Activated CD4-positive, alpha-beta T cell treated with anti-CD3 and anti-CD28 coated beads, Interleukin-2, amount 10 ng/mL, durations not matched to agents 7 days and 5 days (primary cell): ENCODE measurements around the gene GAST. TPM values are rescaled to one million over a fixed set of nuclear protein-coding genes. Genes with fewer than 3 reads are reported as not detected.
"Not testable (repeated sequence)": the region's sequence is repeated elsewhere in the genome, so short reads cannot be mapped to it uniquely, and the experiment has no call there.

Source experiments
- CTCF ChIA-PET: fragments of 350-600 bp; sonication (Branson Sonifier 250); formaldehyde crosslinking; loops from one replicate; lab custom pipeline; 2021; ENCODE audit warnings: antibody characterized with exemption; lab: Charles Lee
- POLR2A ChIA-PET: fragments of 350-600 bp; sonication (Branson Sonifier 250); formaldehyde crosslinking; loops from one replicate; lab custom pipeline; 2021; ENCODE audit warnings: antibody characterized with exemption; lab: Charles Lee
- DNase-seq: peaks from one replicate; pipeline ENCODE4 v3.0.0-alpha.2; 2020
- H3K27ac Mint-ChIP-seq: one replicate; pipeline ENCODE4 v1.8.0; 2021; ENCODE audit warnings: mild to moderate bottlenecking, moderate library complexity, mixed read lengths
- H3K27me3 Mint-ChIP-seq: one replicate; pipeline ENCODE4 v1.8.0; 2021; ENCODE audit warnings: mixed read lengths
- H3K36me3 Mint-ChIP-seq: one replicate; pipeline ENCODE4 v1.8.0; 2021; ENCODE audit warnings: low read depth, mixed read lengths
- H3K4me1 Mint-ChIP-seq: one replicate; pipeline ENCODE4 v1.8.0; 2021; ENCODE audit warnings: mixed read lengths
- H3K4me3 Mint-ChIP-seq: one replicate; pipeline ENCODE4 v1.8.0; 2021; ENCODE audit warnings: mild to moderate bottlenecking, moderate library complexity, mixed read lengths
- H3K9me3 Mint-ChIP-seq: one replicate; pipeline ENCODE4 v1.8.0; 2021; ENCODE audit warnings: mixed read lengths
- total RNA-seq, 2 experiments: library from RNA; stranded (reverse); gene quantifications; one replicate each; pipeline ENCODE4 v1.2.3, GENCODE V29; 2021

Gene GAST
- total RNA-seq, 2 experiments from 2014 or later, result not detected

DNA sequence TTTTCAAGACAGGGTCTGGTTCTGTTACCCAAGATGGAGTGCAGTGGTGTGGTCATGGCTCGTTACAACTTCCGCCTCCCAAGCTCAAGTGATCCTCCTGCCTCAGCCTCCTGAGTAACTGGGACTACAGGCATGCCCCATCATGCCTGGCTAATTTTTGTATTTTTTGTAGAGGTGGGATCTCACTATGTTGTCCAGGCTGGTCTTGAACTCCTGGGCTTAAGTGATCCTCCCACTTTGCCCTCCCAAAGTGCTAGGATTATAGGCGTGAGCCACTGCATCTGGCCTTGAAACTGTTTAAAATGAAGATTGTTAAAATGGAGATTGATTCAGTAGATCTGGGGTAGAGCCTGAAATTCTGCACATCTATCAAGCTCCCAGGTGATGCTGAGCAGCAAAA lies 11.3 kb upstream of the GAST start:
- POLR2A ChIA-PET, H3K27ac Mint-ChIP-seq, CTCF ChIA-PET, H3K36me3 Mint-ChIP-seq, H3K9me3 Mint-ChIP-seq, DNase-seq, H3K27me3 Mint-ChIP-seq, H3K4me3 Mint-ChIP-seq: not testable (repeated sequence)
- H3K4me1 Mint-ChIP-seq, result peaks cover 15% of the 10 kb centered on the region

- peaks cover 1% of the 10 kb centered on the region for H3K27me3 Mint-ChIP-seq
- H3K36me3 Mint-ChIP-seq, result no peaks in the 10 kb centered on the region
- no peak overlapping the region for H3K4me3 Mint-ChIP-seq
- ChIA-PET POLR2A (interaction anchor here (1.0 kb wide), 1 partner anchor 12 kb away, joined by 3 read pairs; no protein-coding TSS in a partner anchor), CTCF (no interaction called here)
- DNase-seq, result no peak
- peaks cover 5% of the 10 kb centered on the region for H3K4me1 Mint-ChIP-seq
- no peak overlapping the region for H3K27ac Mint-ChIP-seq
- no peaks in the 10 kb centered on the region for H3K9me3 Mint-ChIP-seq
Observed at GRCh38 chr17:41702712-41703111, 9.4 kb upstream of the GAST start.

DNA sequence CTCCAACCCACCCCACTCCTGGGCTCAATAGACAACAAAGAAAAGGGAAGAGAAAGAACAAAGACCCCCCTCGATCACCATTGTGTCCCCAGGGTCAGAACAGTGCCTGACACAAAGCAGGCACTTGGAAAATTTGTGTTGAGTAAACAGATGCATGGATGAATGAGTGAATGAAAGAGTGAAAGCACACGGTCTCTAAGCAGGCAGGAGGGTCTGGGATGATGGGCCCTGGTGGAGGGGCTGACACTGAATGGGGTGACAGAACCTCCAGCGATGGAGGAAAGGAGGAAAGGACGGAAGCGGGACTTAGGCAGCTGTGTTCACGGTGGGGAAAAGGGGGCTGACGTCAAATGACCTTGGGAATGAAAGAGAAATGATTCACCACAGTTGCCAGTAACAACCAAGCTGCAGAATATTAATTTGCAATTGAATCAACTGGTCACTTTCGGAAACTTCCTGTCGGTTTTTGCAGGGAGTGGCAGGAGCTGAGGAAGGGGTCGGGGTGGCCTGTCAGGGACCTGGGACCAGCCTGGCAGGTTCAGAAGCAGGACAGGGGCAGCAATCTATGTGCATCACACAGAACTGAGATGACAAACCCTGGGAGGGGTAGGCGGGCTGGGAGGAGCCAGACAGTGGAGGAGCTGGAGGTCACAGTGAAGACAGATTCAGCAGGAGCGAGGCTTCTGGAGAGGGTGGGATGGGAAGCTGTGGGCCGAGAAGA lies 6.7 kb upstream of the GAST start:
- H3K36me3 Mint-ChIP-seq, result no peaks in the 10 kb centered on the region
- no peak for DNase-seq
- POLR2A ChIA-PET, result no interaction called here
- H3K27ac Mint-ChIP-seq, result no peak overlapping the region
- peaks cover 5% of the 10 kb centered on the region for H3K4me1 Mint-ChIP-seq
- H3K27me3 Mint-ChIP-seq, result peaks cover 6% of the 10 kb centered on the region
- H3K9me3 Mint-ChIP-seq, result no peaks in the 10 kb centered on the region
- no peak overlapping the region for H3K4me3 Mint-ChIP-seq
- CTCF ChIA-PET, result interaction anchor here (0.6 to 3.3 kb wide), 2 partner anchors 9 to 10 kb away, joined by 4 to 16 read pairs; no protein-coding TSS in a partner anchor

GRCh38 chr17:41707803-41708669 lies 4.1 kb upstream of the GAST start:
- Mint-ChIP-seq H3K27ac (no peak overlapping the region), H3K36me3 (no peaks in the 10 kb centered on the region), H3K27me3 (peaks cover 13% of the 10 kb centered on the region), H3K4me3 (no peak overlapping the region), H3K9me3 (no peaks in the 10 kb centered on the region), H3K4me1 (peaks cover 4% of the 10 kb centered on the region)
- ChIA-PET POLR2A (no interaction called here), CTCF (interaction anchor here (0.6 to 3.3 kb wide), 5 partner anchors 12 to 94 kb away, joined by 3 to 16 read pairs (median 8); partner anchors contain the start of gene EIF1)
- DNase-seq, result no peak

GRCh38 chr17:41710472-41711090 lies 1.6 kb upstream of the GAST start:
- CTCF ChIA-PET, result interaction anchor here (0.7 to 3.1 kb wide), 3 partner anchors 14 to 121 kb away, joined by 3 to 9 read pairs (median 5); partner anchors contain the start of gene HAP1
- peaks cover 11% of the 10 kb centered on the region for H3K27me3 Mint-ChIP-seq
- H3K9me3 Mint-ChIP-seq, result no peaks in the 10 kb centered on the region

DNA sequence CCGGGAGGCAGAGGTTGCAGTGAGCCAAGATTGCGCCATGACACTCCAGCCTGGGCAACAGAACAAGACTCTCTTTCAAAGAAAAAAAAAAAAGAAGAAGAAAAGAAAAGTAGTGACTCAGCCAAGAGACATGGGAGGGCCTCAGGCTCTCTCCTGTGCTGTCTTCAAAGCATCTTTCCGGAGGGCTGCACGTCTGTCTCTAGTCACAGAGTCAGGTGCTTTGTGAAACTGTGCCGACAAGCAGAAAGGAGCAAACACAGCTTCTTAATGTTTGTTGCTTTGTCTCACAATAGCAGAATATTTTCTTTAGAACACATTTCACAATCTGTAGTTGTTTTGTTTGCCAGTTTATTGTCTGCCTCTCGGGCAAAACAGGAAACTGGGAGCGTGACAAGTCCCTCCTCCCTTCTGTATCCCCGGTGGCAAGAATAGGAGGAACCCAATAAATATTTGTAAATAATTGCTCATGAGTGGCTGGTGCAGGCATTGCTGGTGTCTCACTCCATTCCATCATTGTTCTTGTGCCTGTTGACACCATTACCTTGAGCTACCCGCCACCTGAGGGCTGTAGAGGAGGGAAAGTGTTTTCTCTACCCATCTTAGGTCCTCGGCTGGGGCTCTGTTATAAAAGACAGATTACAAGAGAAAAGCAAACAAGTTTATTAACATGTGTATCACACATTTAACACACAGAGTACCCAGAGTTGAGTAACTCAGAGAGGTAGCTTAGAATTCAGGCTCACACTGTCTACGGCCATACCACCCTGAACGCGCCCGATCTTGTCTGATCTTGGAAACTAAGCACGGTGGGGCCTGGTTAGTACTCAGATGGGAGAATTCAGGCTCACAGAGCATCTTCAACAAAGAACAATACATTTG lies 5.5 kb downstream of the GAST start:
- peak; percentile 39 for DNase-seq
- no peaks in the 10 kb centered on the region for H3K9me3 Mint-ChIP-seq
- H3K27ac Mint-ChIP-seq, result peak overlapping the region; percentile 72
- H3K4me3 Mint-ChIP-seq, result no peak overlapping the region
- ChIA-PET POLR2A (no interaction called here), CTCF (interaction anchor here (0.6 kb wide), 1 partner anchor 17 kb away, joined by 3 read pairs; no protein-coding TSS in a partner anchor)
- H3K4me1 Mint-ChIP-seq, result peaks cover 14% of the 10 kb centered on the region
- H3K27me3 Mint-ChIP-seq, result peaks cover 3% of the 10 kb centered on the region
- no peaks in the 10 kb centered on the region for H3K36me3 Mint-ChIP-seq

More at GRCh38 chr17:41710472-41711090, 1.6 kb upstream of the GAST start:
- Mint-ChIP-seq H3K27ac (no peak overlapping the region), H3K36me3 (no peaks in the 10 kb centered on the region), H3K4me1 (peaks cover 4% of the 10 kb centered on the region), H3K4me3 (no peak overlapping the region)
- DNase-seq, result no peak
- POLR2A ChIA-PET, result no interaction called here

- no peaks in the 10 kb centered on the region for H3K36me3 Mint-ChIP-seq
- no peaks in the 10 kb centered on the region for H3K9me3 Mint-ChIP-seq
- H3K4me3 Mint-ChIP-seq, result no peak overlapping the region
- H3K4me1 Mint-ChIP-seq, result peaks cover 14% of the 10 kb centered on the region
- no peak for DNase-seq
- H3K27me3 Mint-ChIP-seq, result peaks cover 3% of the 10 kb centered on the region
- no peak overlapping the region for H3K27ac Mint-ChIP-seq
- POLR2A ChIA-PET, result no interaction called here
- CTCF ChIA-PET, result interaction anchor here (0.6 kb wide), 1 partner anchor 18 kb away, joined by 3 read pairs; no protein-coding TSS in a partner anchor
Observed at GRCh38 chr17:41718287-41718645, 6.1 kb downstream of the GAST start.

DNA sequence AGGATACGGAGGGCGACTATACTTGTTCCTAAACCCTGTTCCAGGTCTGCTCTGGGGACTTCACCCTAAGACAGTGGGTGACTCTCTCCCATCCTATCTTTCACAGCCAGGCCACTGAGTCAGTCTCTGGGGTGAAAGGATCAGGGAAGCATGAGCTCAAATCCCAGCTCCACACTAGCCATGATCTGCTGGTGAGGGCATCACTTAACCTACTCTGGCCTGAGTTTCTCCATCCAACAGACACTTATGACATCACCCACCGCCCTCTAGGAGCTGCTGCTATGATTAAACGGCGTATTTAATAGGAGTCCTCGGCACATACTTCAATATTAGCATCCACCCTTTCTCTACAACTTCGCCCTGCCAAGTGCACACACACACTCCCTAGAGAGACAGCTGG lies 10.1 kb downstream of the GAST start:
- ChIA-PET POLR2A (no interaction called here), CTCF (interaction anchor here (0.9 to 2.4 kb wide), 5 partner anchors 8 to 32 kb away, joined by 3 to 6 read pairs (median 4); no protein-coding TSS in a partner anchor)
- peaks cover 9% of the 10 kb centered on the region for H3K4me1 Mint-ChIP-seq
- H3K36me3 Mint-ChIP-seq, result no peaks in the 10 kb centered on the region
- H3K27me3 Mint-ChIP-seq, result peaks cover 3% of the 10 kb centered on the region
- H3K27ac Mint-ChIP-seq, result no peak overlapping the region
- no peak for DNase-seq
- H3K4me3 Mint-ChIP-seq, result no peak overlapping the region
- no peaks in the 10 kb centered on the region for H3K9me3 Mint-ChIP-seq

- Mint-ChIP-seq H3K9me3 (no peaks in the 10 kb centered on the region), H3K36me3 (no peaks in the 10 kb centered on the region), H3K27ac (no peak overlapping the region), H3K4me3 (no peak overlapping the region), H3K27me3 (peaks cover 3% of the 10 kb centered on the region), H3K4me1 (no peaks in the 10 kb centered on the region)
- no peak for DNase-seq
- ChIA-PET POLR2A (no interaction called here), CTCF (interaction anchor here (0.9 to 2.1 kb wide), 4 partner anchors 9 to 15 kb away, joined by 3 to 9 read pairs (median 5); no protein-coding TSS in a partner anchor)
Observed at GRCh38 chr17:41723801-41724475, 11.8 kb downstream of the GAST start.

DNA sequence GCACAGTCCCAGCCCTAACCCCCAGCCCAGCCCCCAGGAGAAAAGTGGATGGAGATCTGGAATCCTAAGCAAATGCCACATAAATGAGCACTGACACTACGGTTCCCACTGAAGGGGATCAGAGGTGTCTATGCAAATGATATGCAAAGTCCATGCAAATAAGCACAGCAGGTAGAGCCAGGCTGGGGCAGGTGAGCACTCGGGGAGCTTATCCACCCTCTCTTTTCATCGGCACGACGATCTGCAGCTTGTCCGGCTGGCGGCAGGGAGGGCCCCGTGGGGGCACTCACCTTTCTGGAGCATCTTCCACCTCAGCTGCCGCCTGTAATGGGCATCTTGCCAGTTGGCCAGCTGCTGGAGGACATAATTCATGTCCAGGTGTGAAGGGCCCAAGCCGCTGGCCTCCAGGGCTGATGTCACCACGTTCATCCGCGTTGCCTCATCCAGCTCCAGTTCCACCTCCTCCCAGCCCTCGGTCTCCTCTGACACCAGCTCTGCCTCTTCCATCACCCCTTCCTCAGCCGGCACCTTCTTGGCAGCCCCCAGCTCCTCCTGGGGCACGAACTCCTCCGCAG lies 12.4 kb downstream of the GAST start:
- H3K9me3 Mint-ChIP-seq, result no peaks in the 10 kb centered on the region
- H3K36me3 Mint-ChIP-seq, result no peaks in the 10 kb centered on the region
- ChIA-PET POLR2A (no interaction called here), CTCF (interaction anchor here (0.9 to 2.1 kb wide), 3 partner anchors 13 to 29 kb away, joined by 3 to 9 read pairs (median 7); no protein-coding TSS in a partner anchor)
- H3K27ac Mint-ChIP-seq, result no peak overlapping the region
- no peaks in the 10 kb centered on the region for H3K4me1 Mint-ChIP-seq
- peaks cover 3% of the 10 kb centered on the region for H3K27me3 Mint-ChIP-seq
- H3K4me3 Mint-ChIP-seq, result no peak overlapping the region
- DNase-seq, result no peak

DNA sequence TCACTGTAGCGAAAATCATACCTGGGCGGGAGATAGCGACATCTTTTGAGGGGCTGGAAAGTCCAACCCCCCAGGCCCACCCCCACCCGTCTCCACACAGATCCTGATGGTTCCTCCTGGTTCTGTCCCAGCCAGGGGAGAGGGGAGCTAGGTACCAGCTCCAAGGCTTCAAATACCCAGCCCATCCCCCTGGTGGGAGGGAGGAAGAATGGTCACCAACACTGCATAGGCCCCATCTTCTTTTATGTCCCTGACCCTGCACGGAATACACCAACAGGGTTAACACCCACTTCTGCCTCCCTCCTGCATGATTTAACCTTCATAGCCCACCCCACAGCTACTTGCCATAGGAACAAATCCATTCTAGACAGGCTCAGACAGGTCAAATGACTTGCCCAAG lies 13.0 kb downstream of the GAST start:
- POLR2A ChIA-PET, result no interaction called here
- H3K27me3 Mint-ChIP-seq, result peaks cover 4% of the 10 kb centered on the region
- CTCF ChIA-PET, result interaction anchor here (0.7 to 2.1 kb wide), 4 partner anchors 12 to 57 kb away, joined by 3 to 9 read pairs (median 5); no protein-coding TSS in a partner anchor
- no peaks in the 10 kb centered on the region for H3K9me3 Mint-ChIP-seq
- no peak overlapping the region for H3K27ac Mint-ChIP-seq
- no peaks in the 10 kb centered on the region for H3K4me1 Mint-ChIP-seq
- no peak overlapping the region for H3K4me3 Mint-ChIP-seq
- H3K36me3 Mint-ChIP-seq, result no peaks in the 10 kb centered on the region
- no peak for DNase-seq
